Stimulated activated CD8-positive, alpha-beta memory T cell treated with anti-CD3 and anti-CD28 coated beads, Interleukin-7, amount 100 ng/mL, for 4 hours (primary cell): ENCODE results near the gene ZNF598.
"Not testable (repeated sequence)": the region's sequence is repeated elsewhere in the genome, so short reads cannot be mapped to it uniquely, and the experiment has no call there.

Experiments used
- DNase-seq, 2 donors: peaks; one replicate each; pipeline ENCODE4 v3.0.0-alpha.2; 2020; ENCODE audit warnings: low read depth in 2 of 2

ZNF598 gene

DNA sequence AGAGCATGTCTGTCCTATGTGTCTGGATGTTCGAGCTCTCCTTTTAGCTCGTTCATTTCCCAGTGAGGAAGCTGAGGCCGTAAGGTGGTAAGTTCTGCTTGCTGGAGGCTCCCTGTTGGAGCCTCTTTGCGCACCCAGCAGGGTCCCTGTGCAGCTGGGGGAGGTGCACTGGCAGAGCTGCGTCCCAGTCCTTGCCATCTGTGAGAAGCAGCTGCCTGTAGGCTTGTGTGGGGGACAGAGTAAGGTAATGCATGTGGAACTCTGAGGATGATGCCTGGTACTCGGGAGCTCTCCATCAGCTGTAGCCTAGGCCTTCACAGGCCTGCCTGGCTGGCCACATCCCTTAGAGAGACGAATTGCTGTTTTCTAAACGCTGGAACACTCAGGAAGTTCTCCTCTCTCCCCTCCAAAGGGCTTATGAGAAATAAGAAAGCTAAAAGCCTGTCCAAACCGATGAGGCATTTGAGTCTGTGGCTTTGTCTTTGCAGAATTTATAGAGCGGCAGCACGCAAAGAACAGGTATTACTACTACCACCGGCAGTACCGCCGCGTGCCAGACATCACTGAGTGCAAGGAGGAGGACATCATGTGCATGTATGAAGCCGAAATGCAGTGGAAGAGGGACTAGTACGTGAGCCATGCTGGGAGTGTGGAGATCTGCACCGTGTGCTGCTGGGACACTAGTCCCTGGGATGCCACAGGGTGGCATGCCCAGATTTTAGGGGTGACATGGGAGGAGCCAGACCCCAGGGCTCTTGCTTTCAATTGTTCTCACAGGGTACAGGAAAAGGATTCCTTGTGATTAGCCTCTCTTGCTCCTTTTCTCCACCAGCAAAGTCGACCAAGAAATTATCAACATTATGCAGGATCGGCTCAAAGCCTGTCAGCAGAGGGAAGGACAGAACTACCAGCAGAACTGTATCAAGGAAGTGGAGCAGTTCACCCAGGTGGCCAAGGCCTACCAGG is 48.7 kb downstream of the ZNF598 start:
- DNase-seq: no peak

DNA sequence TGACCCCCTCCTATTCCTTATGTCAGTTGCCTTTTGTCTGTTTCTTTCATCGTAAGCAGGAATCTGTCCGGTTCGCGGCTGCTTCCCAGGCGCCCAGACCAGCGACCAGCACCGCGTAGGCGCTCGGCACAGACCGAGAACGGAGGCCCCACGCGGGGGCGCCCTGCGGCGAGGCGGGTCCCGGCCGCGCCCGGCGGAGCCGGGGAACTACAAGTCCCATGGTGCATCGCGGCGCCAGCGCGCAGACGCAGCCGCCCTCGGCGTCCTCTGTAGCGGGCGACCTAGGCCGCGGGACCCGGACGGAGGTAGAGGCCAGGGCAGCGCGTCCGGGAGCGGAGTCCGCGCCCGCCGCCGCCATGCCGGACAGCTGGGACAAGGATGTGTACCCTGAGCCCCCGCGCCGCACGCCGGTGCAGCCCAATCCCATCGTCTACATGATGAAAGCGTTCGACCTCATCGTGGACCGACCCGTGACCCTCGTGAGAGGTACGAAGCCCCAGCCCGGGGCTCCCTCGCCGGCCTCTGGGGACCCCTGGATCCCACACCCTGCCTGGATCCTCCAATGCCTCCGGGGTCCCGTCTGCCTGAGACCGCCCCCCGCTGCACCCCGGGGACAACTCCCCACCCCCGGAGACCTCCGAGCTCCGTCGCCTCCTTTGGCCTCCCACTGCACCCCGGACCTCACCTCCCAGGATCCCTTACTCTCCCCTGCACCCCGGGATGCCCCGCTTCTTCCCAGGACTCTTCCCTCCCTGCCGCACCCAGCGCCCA is 50.2 kb downstream of the ZNF598 start, which contains the start of gene NDUFB10:
TSS of gene NDUFB10 (plus strand) at position 270 of the 771 bp plus-strand sequence. CDS start at position 357, 87 bp downstream.
- DNase-seq: peak; percentile 72 to 87

DNA sequence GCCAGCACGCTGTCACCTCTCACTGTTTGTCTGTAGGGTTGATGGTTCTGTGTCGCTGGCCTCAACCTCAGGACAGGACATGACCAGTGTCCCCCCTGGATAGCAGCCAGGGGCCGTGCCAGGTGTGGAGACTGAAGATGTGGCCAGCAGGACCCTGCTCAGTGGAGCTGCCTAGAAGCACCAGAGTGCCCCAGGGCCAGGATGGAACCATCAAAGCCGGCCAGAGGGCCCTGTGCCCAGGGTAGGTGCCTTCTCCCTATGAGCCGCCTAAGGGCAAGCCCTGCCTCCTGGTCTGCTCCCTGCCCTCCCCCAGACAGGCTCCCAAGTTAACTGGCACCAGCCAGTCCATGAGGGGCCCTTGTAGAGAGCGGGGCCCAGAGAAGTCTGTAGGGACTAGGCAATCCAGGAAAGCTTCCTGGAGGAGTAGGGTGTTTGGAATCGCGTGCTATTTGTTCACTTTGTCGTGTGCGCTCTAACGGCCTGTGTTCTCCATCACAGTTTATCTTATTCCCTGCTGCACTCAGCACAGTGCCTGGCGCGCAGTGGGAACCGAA is 50.8 kb downstream of the ZNF598 start:
- no peak for DNase-seq

- DNase-seq: not testable (repeated sequence)
These were observed 51.5 kb downstream of the ZNF598 start for GRCh38 chr16:1958143-1958491.

DNA sequence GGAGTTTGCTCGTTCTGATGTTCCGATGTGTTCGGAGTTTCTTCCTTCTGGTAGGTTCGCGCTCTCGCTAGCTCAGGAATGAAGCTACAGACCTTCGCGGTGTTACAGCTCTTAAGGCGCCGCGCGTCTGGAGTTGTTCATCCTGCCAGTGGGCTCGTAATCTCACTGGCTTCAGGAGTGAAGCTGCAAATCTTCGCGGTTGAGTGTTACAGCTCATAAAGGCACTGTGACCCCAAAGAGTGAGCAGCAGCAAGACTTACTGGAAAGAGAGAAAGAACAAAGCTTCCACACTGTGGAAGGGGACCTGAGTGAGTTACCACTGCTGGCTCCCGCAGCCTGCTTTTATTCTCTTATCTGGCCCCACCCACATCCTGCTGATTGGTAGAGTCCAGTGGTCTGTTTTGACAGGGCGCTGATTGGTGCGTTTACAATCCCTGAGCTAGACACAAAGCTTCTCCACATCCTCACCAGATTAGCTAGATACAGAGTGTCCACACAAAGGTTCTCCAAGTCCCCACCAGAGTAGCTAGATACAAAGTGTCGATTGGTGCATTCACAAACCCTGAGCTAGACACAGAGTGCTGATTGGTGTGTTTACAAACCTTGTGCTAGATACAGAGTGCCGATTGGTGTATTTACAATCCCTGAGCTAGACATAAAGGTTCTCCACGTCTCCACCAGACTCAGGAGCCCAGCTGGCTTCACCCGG is 52.0 kb downstream of the ZNF598 start:
- not testable (repeated sequence) for DNase-seq

- DNase-seq: no peak
These were observed 55.9 kb downstream of the ZNF598 start for GRCh38 chr16:1953734-1954133.

- no peak for DNase-seq
These were observed 59.1 kb downstream of the ZNF598 start for GRCh38 chr16:1950559-1950958.

DNA sequence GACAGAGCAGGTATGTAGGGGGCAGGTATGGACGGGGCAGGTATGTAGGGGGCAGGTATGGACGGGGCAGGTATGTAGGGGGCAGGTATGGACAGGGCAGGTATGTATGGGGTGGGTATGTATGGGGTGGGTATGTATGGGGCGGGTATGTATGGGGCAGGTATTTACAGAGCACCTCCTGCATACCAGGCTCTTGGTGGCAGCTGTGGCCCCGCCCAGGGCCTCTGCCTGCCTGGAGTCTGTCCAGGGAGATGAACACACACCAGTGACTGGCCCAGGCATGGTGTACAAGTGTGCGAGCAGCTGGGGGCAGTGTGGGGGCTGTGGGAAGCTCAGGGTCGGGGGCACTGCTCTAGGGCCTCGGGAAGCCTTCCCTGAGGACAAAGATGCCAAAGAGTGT is 59.6 kb downstream of the ZNF598 start:
- no peak for DNase-seq

DNA sequence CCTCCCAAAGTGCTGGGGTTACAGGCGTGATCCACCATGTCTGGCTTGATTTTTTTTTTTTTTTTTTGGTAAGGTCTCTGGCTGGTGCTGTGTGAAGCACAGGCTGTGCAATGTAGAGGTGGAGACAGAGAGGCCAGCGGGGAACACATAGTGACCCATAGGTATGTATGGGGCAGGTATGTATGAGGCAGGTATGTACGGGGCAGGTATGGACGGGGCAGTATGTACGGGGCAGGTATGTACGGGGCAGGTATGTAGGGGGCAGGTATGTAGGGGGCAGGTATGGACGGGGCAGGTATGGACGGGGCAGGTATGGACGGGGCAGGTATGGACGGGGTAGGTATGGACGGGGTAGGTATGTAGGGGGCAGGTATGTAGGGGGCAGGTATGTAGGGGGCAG is 60.1 kb downstream of the ZNF598 start:
- no peak for DNase-seq
